HK-2 (cell line): ENCODE data around the gene ABCF1.
A peak's percentile ranks its signal among the peaks of the same experiment; 100 is the strongest.

Source experiments
- DNase-seq: peaks from one replicate; pipeline ENCODE4 v3.0.0-alpha.2; 2018; ENCODE audit not compliant: unreplicated experiment

Gene ABCF1

DNA sequence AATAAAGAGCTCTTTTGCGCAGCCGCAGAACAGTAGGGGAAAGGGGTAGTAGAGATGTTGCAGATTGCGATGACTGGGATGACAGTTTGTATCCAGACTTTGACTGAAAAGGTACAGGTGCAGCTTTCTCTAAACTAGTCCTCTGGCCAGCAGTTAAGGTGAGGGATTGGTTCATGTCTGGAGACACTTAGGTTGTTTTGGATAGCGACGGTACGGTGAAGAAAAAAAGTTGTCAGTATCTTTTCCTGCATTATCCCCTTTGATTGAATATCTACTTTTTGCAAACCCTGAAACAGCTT, 13.6 kb upstream of the ABCF1 start:
- DNase-seq = no peak

DNA sequence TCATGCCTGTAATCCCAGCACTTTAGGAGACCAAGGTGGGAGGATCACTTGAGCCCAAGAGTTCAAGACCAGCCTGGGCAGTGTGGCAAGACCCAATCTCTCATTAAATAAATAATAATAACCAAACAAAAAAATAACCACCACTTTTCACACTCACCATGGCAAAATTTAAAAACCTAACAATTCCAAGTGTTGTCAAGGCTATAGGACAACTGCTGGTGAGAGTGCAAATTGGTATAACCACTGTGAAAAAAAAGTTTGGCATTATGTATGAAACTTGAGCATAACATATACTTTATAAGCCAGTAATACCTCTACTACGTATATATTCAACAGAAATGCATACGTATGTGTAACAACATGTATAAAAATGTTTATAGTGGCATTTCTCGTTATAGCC, 10.3 kb upstream of the ABCF1 start:
- no peak for DNase-seq

DNA sequence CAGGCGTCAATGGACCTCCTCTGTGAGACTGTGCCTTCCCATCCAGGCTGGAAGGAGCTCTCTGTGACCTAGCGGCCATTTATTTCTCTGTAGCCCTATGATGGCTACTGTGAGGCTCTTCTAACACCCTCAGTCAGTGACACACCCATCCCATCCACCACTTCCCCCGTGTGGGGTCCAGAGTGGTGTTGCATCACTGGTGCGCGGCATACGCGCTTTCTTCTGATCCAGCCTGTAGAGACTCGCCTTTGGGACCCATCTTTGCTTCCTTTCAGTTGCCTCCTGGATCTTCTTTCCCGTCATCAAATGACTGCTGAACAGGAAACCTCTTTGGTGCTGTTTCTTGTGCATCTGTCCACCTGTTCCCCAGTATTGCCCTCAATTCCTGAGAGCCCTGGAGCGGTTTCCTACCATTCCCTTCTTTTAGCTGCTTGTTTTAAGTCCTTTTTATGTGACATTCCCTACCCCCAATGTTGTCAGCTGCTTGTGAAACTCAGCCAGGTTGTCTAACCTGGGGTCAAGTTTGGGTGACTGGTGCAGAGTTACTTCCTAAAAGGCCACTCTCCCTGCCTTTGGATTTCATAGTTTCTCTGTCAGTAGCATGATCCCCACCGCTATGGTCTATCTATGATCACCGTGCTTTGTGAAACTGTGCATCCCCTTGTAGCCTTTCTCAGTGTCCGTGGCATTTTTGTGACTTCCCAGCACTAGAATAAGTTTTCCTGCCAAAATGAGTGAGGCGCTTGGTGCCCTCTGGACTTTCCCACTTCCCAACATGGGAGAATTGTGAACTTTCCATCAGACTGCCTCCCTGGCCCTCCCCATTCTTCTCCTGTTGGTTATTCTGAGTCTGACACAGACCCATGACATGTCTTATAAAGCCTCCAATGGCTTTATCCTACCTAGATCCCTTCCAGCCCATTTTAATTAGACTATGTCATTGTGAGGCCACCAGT, 8.5 kb upstream of the ABCF1 start:
- DNase-seq = no peak

- DNase-seq = no peak
These were observed 7.1 kb upstream of the ABCF1 start for GRCh38 chr6:30564114-30564513.

GRCh38 chr6:30565772-30566171, 5.5 kb upstream of the ABCF1 start:
- DNase-seq = no peak

- no peak for DNase-seq
These were observed 3.0 kb upstream of the ABCF1 start for GRCh38 chr6:30568245-30568644.

GRCh38 chr6:30570263-30570662, 979 bp upstream of the ABCF1 start:
- no peak for DNase-seq

GRCh38 chr6:30570740-30571074, 535 bp upstream of the ABCF1 start:
- DNase-seq = no peak

GRCh38 chr6:30571762-30572082, 480 bp downstream of the ABCF1 start:
- no peak for DNase-seq

GRCh38 chr6:30572148-30572547, 906 bp downstream of the ABCF1 start:
- DNase-seq = no peak

DNA sequence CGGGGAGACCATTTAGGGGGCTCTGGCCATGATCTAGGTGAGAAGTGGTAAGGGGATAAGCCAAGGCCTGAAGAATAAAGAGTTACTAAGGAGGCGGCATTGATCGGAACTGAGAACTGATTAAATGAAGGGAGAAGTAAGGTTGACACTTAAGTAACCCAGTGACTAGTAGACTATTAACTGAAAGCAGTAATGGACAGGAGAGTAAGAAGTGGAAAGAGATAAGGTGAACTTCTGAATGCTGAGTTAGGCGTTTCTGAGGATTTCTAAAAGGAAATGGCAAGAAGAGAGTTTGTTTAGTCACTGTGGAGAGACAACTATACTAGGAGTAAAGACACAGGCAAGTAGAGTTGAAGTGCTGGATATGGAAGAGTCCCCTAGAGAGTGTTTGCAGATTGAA, 1.9 kb downstream of the ABCF1 start:
- DNase-seq = no peak

GRCh38 chr6:30578051-30578450, 6.8 kb downstream of the ABCF1 start:
- no peak for DNase-seq

DNA sequence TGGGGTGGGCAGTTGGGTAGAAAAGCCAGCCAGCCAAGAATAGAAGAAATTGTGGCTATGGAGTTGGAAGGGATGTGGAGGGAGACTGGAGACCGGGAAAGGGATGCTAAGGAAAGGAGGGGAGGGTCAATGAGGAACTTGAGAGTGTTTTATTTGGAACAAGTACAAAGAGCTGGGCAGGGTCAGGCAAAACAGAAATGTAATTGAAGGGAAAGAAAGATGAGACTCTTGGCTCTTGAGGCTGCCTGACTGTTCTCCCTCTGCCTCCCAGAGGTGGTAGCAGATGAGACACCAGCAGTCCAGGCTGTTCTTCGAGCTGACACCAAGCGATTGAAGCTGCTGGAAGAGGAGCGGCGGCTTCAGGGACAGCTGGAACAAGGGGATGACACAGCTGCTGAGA, 12.7 kb downstream of the ABCF1 start:
- no peak for DNase-seq

- DNase-seq = no peak
These were observed 18.6 kb downstream of the ABCF1 start for GRCh38 chr6:30589754-30590358.

- no peak for DNase-seq
These were observed 19.3 kb downstream of the ABCF1 start for GRCh38 chr6:30590509-30590908.

- no peak for DNase-seq
These were observed 19.8 kb downstream of the ABCF1 start for GRCh38 chr6:30591008-30591407.

GRCh38 chr6:30592287-30592686, 21.0 kb downstream of the ABCF1 start:
- DNase-seq = no peak

- peak; percentile 72 for DNase-seq
These were observed 26.3 kb downstream of the ABCF1 start for GRCh38 chr6:30597315-30598144.

DNA sequence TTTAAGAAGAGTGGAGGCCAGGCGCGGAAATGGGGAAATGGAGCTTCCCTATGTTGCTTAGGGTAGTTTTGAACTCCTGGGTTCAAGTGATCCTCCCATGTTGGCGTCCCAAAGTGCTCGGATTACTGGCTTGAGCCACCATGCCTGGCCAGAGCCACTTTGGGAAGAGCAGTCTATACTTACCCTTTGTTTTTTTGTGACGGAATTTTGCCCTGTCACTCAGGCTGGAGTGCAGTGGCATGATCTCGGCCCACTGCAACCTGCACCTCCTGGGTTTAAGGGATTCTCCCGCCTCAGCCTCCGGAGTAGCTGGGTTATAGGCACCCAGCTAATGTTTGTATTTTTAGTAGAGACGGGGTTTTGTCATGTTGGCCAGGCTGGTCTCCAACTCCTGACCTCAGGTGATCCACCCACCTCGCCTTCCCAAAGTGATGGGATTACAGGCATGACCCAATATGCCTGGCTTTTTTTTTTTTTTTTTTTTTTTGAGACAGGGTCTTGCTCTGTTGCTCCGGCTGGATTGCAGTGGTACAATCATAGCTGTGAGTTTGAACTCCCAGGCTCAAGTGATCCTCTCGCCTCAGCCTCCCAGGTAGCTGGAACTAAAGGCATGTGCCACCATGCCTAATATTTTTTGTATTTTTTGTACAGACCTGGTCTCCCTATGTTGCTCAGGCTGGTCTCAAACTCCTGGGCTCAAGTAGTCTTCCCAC, 27.8 kb downstream of the ABCF1 start:
- DNase-seq = no peak

DNA sequence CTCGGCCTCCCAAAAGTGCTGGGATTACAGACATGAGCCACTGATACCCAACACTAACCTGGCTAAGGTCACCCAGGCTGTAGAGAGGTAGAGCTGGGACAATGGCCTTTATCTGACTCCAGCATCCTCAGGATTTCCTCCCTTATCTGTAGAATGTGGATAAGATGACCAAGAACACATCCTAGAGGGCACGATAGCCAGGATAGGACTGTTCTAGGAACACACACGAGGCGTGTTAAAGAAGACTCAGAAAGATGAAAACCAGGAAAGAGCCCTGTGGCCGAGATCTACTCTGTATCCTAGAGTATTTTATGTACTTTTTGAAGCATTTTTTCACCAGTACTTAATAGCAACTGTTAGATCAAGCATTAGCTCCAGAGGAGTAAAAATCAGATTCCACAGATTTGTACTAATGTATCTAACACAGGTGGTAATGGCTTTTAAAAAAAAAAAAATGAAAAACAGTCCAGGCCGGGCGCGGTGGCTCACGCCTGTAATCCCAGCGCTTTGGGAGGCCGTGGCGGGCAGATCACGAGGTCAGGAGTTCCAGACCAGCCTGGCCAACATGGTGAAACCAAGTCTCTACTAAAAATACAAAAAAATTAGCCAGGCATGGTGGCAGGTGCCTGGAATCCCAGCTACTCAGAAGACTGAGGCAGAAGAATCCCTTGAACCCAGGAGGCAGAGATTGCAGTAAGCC, 28.5 kb downstream of the ABCF1 start:
- DNase-seq = no peak

GRCh38 chr6:30600451-30600961, 29.3 kb downstream of the ABCF1 start:
- DNase-seq = no peak

DNA sequence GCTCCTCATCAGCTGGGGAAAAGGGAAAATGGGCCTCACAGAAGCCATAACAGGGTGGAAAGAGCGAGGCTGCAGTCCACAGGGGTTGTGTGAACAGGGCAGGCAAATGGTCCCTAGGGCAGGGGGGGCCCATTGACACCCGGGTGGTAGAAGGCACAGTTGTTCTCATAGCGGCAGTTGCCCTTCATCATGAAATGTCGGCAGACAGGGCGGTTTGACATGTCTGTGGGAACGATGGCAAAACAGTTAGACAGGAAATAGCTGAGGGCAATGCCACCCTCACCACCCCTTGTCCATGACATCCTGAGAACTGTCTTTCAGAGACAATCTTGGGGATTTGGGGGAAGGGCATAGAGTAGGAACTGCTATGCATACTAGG, 30.2 kb downstream of the ABCF1 start:
- no peak for DNase-seq
